Loucy (cell line): ENCODE results near the gene LPO.
A peak's percentile ranks its signal among the peaks of the same experiment; 100 is the strongest.

Source experiments
- H2AFZ ChIP-seq: fragments of 200-600 bp; sonication (generic); 2 replicates; pipeline ENCODE4 v1.6.0; 2016; ENCODE audit warnings: antibody characterized with exemption, mild to moderate bottlenecking, low read length, moderate library complexity
- H3F3A ChIP-seq: fragments of 200-600 bp; 2 replicates; pipeline ENCODE4 v1.6.0; 2016; ENCODE audit warnings: antibody characterized with exemption, low read depth, mild to moderate bottlenecking
- H3K27me3 ChIP-seq: fragments of 200-600 bp; sonication (generic); 2 replicates; pipeline ENCODE4 v1.6.1; 2014; ENCODE audit warnings: low read length, mild to moderate bottlenecking; ENCODE audit not compliant: insufficient read depth, poor library complexity, severe bottlenecking
- H3K36me3 ChIP-seq: fragments of 200-600 bp; sonication (generic); 2 replicates; pipeline ENCODE4 v1.6.1; 2016; ENCODE audit warnings: low read length; ENCODE audit not compliant: insufficient read depth
- H3K4me1 ChIP-seq: fragments of 200-600 bp; sonication (generic); 2 replicates; pipeline ENCODE4 v1.5.1; 2014; ENCODE audit warnings: low read length, mild to moderate bottlenecking; ENCODE audit not compliant: insufficient read depth, poor library complexity, severe bottlenecking
- H3K4me2 ChIP-seq: fragments of 200-600 bp; sonication (generic); 2 replicates; pipeline ENCODE4 v1.6.0; 2014; ENCODE audit warnings: antibody characterized with exemption, low read length, low read depth, mild to moderate bottlenecking; ENCODE audit not compliant: poor library complexity, severe bottlenecking
- H3K4me3 ChIP-seq: fragments of 200-600 bp; sonication (generic); 2 replicates; pipeline ENCODE4 v1.5.1; 2014; ENCODE audit warnings: low read length, mild to moderate bottlenecking, mixed read lengths; ENCODE audit not compliant: poor library complexity, severe bottlenecking
- H3K79me2 ChIP-seq: fragments of 200-600 bp; sonication (generic); 2 replicates; pipeline ENCODE4 v1.6.1; 2014; ENCODE audit warnings: low read length; ENCODE audit not compliant: insufficient read depth
- H3K9ac ChIP-seq: fragments of 200-600 bp; sonication (generic); 2 replicates; pipeline ENCODE4 v1.6.0; 2014; ENCODE audit warnings: mild to moderate bottlenecking, low read depth, low read length, moderate library complexity; ENCODE audit not compliant: poor library complexity, severe bottlenecking
- H3K9me2 ChIP-seq: fragments of 200-600 bp; sonication (generic); replicated peaks from 2 replicates; pipeline ENCODE4 v1.6.1; 2016; ENCODE audit warnings: low read depth, low read length, mixed read lengths
- H3K9me3 ChIP-seq: fragments of 200-600 bp; sonication (generic); 2 replicates; pipeline ENCODE4 v1.6.1; 2014; ENCODE audit warnings: mild to moderate bottlenecking, antibody characterized with exemption, low read length, low read depth; ENCODE audit not compliant: insufficient read depth
- H4K20me1 ChIP-seq: fragments of 200-600 bp; sonication (generic); 2 replicates; pipeline ENCODE4 v1.6.0; 2014; ENCODE audit warnings: antibody characterized with exemption, low read length, mild to moderate bottlenecking; ENCODE audit not compliant: insufficient read depth, poor library complexity, severe bottlenecking
- CTCF ChIP-seq: fragments of 200-600 bp; sonication (generic); conservative IDR thresholded peaks from 2 replicates; pipeline ENCODE4 v1.5.1; 2014; ENCODE audit warnings: mild to moderate bottlenecking, antibody characterized with exemption, low read length
- EZH2phosphoT487 ChIP-seq: fragments of 200-600 bp; IDR thresholded peaks from 2 replicates; pipeline ENCODE4 v1.6.1; 2018; ENCODE audit warnings: antibody characterized with exemption, mild to moderate bottlenecking, moderate library complexity, borderline replicate concordance

Gene LPO

DNA sequence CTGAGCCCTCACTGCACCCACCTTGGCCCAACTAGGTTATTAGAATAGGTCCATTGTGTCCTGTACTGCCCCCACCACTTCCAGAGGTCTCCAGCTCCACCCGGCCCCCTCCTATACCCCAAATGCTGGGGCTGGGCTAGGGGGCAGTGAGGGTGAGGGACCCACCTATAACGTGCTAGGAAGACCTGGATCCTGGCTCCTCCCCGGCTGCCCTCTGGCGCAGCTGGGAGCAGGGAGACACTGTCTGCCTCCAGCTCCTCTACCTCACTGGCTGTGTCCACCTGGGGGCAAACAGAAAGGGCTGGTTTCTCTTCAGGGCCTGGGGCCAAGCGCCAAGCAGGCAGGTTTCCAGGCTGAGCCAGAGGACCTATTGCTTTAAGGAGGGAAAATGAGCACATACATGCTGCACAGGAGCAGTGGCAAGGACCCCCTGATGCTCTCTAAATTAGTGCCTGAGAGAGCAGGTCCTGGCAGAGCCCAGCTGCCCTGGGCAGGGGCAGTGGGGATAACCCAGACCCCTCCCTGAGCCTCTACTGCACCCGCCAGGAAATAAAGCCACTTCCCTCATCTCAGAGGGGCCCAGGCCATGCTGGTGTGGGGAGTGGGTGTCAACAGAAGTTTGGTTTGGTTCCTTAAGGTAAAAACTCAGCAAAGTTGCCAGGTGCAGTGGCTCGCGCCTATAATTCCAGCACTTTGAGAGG lies 78.0 kb downstream of the LPO start:
- Histone ChIP-seq H3K9me2 (no peaks in the 10 kb centered on the region), H2AFZ (no peak overlapping the region), H3F3A (no peaks in the 10 kb centered on the region), H3K4me3 (no peak overlapping the region), H3K4me2 (no peak overlapping the region), H3K79me2 (peaks cover 18% of the 10 kb centered on the region), H4K20me1 (peaks cover 18% of the 10 kb centered on the region), H3K9me3 (no peaks in the 10 kb centered on the region), H3K4me1 (peaks cover 15% of the 10 kb centered on the region), H3K27me3 (no peaks in the 10 kb centered on the region), H3K9ac (peak overlapping the region; percentile 23), H3K36me3 (peaks cover 44% of the 10 kb centered on the region; the same call in 1 of the 2 replicates)
- no peak for TF ChIP-seq EZH2phosphoT487
- no peak for TF ChIP-seq CTCF

- peaks cover 15% of the 10 kb centered on the region for H3K4me1 ChIP-seq
- no peak overlapping the region for H2AFZ ChIP-seq
- peak overlapping the region; percentile 37 for H3K4me2 ChIP-seq
Measured at GRCh38 chr17:58317421-58318064, 79.2 kb downstream of the LPO start.

GRCh38 chr17:58318065-58318481 lies 79.7 kb downstream of the LPO start:
- Histone ChIP-seq H3K9me3 (no peaks in the 10 kb centered on the region), H3K9ac (peak overlapping the region; percentile 57), H3K27me3 (no peaks in the 10 kb centered on the region), H2AFZ (no peak overlapping the region), H3K79me2 (peaks cover 18% of the 10 kb centered on the region), H3K4me2 (peak overlapping the region; percentile 37), H3K4me3 (peak overlapping the region; percentile 24), H3K4me1 (peaks cover 15% of the 10 kb centered on the region), H3K36me3 (peaks cover 53% of the 10 kb centered on the region; the same call in 1 of the 2 replicates), H4K20me1 (peaks cover 31% of the 10 kb centered on the region), H3K9me2 (no peaks in the 10 kb centered on the region), H3F3A (no peaks in the 10 kb centered on the region)
- TF ChIP-seq EZH2phosphoT487 (no peak), CTCF (no peak)

More at GRCh38 chr17:58317421-58318064, 79.2 kb downstream of the LPO start:
- Histone ChIP-seq H3K4me3 (peak overlapping the region; percentile 24), H4K20me1 (peaks cover 26% of the 10 kb centered on the region), H3K9me2 (no peaks in the 10 kb centered on the region), H3F3A (no peaks in the 10 kb centered on the region), H3K79me2 (peaks cover 18% of the 10 kb centered on the region), H3K9ac (peak overlapping the region; percentile 57), H3K27me3 (no peaks in the 10 kb centered on the region), H3K36me3 (peaks cover 48% of the 10 kb centered on the region; the same call in 1 of the 2 replicates), H3K9me3 (no peaks in the 10 kb centered on the region)
- TF ChIP-seq EZH2phosphoT487 = no peak
- peak; percentile 90 for TF ChIP-seq CTCF
